Measurements from ENCODE around the gene RBM5. TPM values are rescaled to one million over a fixed set of nuclear protein-coding genes. Genes with fewer than 3 reads are reported as not detected.
A peak's percentile ranks its signal among the peaks of the same experiment; 100 is the strongest.

The RBM5 gene
- polyA plus RNA-seq, 3 donors = 9.7 to 332 (median 18.5) TPM

- Mint-ChIP-seq H3K4me1 (no peaks in the 10 kb centered on the region), H3K9me3 (no peaks in the 10 kb centered on the region), H3K4me3 (no peak overlapping the region), H3K36me3 (peaks cover 77 to 96% of the 10 kb centered on the region in 2 donors), H3K27me3 (ENCODE audit: low read depth in 3 of 3) (no peaks in the 10 kb centered on the region), H3K27ac (no peak overlapping the region)
- Histone ChIP-seq H3K4me3 (replicated peaks in 1 of 3; ENCODE audit: low read depth in 2 of 3, low read length in 3 of 3) (no peak overlapping the region), H3K27me3 (ENCODE audit: control insufficient read depth in 2 of 2, insufficient read depth in 2 of 2, low read length in 2 of 2) (no peaks in the 10 kb centered on the region), H2AFZ (ENCODE audit: insufficient read depth, low read depth, low read length, poor library complexity, severe bottlenecking) (no peak overlapping the region), H3K27ac (ENCODE audit: low read depth in 1 of 2, low read length in 2 of 2) (no peak overlapping the region), H3K9me3 (replicated peaks in 1 of 2; ENCODE audit: control insufficient read depth in 1 of 2, insufficient read depth in 1 of 2, low read length in 2 of 2) (no peaks in the 10 kb centered on the region), H3K4me1 (ENCODE audit: control insufficient read depth in 1 of 2, insufficient read depth in 2 of 2, low read length in 2 of 2) (no peaks in the 10 kb centered on the region), H4K20me1 (ENCODE audit: insufficient read depth, low read length) (no peaks in the 10 kb centered on the region), H3K9ac (ENCODE audit: insufficient read depth, low read length, poor library complexity, severe bottlenecking) (no peak overlapping the region), H3K4me2 (replicated peaks; ENCODE audit: extremely low read depth, low read length, poor library complexity, severe bottlenecking) (no peak overlapping the region), H3K36me3 (replicated peaks in 1 of 2; ENCODE audit: control insufficient read depth in 1 of 2, insufficient read depth in 2 of 2, low read length in 2 of 2) (peaks cover 80 to 100% of the 10 kb centered on the region in 2 donors), H3K79me2 (ENCODE audit: insufficient read depth, low read length) (no peaks in the 10 kb centered on the region)
- WGBS (ENCODE audit: insufficient coverage) = 100% methylated on average over 5 of the region's 6 CpGs
- intact Hi-C loops (cut with micrococcal nuclease) = no loop called here
- TF ChIP-seq CTCF (IDR thresholded peaks at IDR 0.05) = no peak
- no peak for DNase-seq
These were observed 31.0 kb upstream of the RBM5 start for GRCh38 chr3:50057756-50058155.

GRCh38 chr3:50068134-50068533 is 20.6 kb upstream of the RBM5 start:
- WGBS (ENCODE audit: insufficient coverage) = no CpG with 5 or more reads among the region's 2 CpGs

More at GRCh38 chr3:50068134-50068533, 20.6 kb upstream of the RBM5 start:
- no peaks in the 10 kb centered on the region for H3K9me3 ChIP-seq (replicated peaks in 1 of 2; ENCODE audit: control insufficient read depth in 1 of 2, insufficient read depth in 1 of 2, low read length in 2 of 2)
- Mint-ChIP-seq H3K27me3 (ENCODE audit: low read depth in 3 of 3) (no peaks in the 10 kb centered on the region), H3K36me3 (peaks cover 87 to 95% of the 10 kb centered on the region in 2 donors), H3K9me3 (peaks cover 0 to 1% (median 0%) of the 10 kb centered on the region in 7 donors), H3K4me1 (no peaks in the 10 kb centered on the region), H3K4me3 (no peak overlapping the region), H3K27ac (peak overlapping the region in 1 of 7 donors; percentile 25)
- H3K79me2 ChIP-seq (ENCODE audit: insufficient read depth, low read length) = no peaks in the 10 kb centered on the region
- H3K4me2 ChIP-seq (replicated peaks; ENCODE audit: extremely low read depth, low read length, poor library complexity, severe bottlenecking) = no peak overlapping the region
- no peak overlapping the region for H3K4me3 ChIP-seq (replicated peaks in 1 of 3; ENCODE audit: low read depth in 2 of 3, low read length in 3 of 3)
- H3K27ac ChIP-seq (ENCODE audit: low read depth in 1 of 2, low read length in 2 of 2) = peak overlapping the region in 1 of 2 donors; percentile 12
- no peaks in the 10 kb centered on the region for H4K20me1 ChIP-seq (ENCODE audit: insufficient read depth, low read length)
- peaks cover 87 to 100% of the 10 kb centered on the region in 2 donors for H3K36me3 ChIP-seq (replicated peaks in 1 of 2; ENCODE audit: control insufficient read depth in 1 of 2, insufficient read depth in 2 of 2, low read length in 2 of 2)
- no peak for TF ChIP-seq CTCF (IDR thresholded peaks at IDR 0.05)
- H3K9ac ChIP-seq (ENCODE audit: insufficient read depth, low read length, poor library complexity, severe bottlenecking) = no peak overlapping the region
- intact Hi-C loops (cut with micrococcal nuclease) = no loop called here
- no peak for DNase-seq
- no peak overlapping the region for H2AFZ ChIP-seq (ENCODE audit: insufficient read depth, low read depth, low read length, poor library complexity, severe bottlenecking)
- H3K27me3 ChIP-seq (ENCODE audit: control insufficient read depth in 2 of 2, insufficient read depth in 2 of 2, low read length in 2 of 2) = no peaks in the 10 kb centered on the region
- H3K4me1 ChIP-seq (ENCODE audit: control insufficient read depth in 1 of 2, insufficient read depth in 2 of 2, low read length in 2 of 2) = no peaks in the 10 kb centered on the region
